Adrenal gland (tissue), 12 donors: ENCODE data around the gene NKTR. TPM values are rescaled to one million over a fixed set of nuclear protein-coding genes. Genes with fewer than 3 reads are reported as not detected.

Experiments used
- DNase-seq, 7 donors: peaks; one replicate each; pipeline ENCODE4 v3.0.0-alpha.2; 2019 to 2020
- H3K27ac ChIP-seq, 5 donors: fragments of 200-600 bp; sonication (generic) in 4 of 5; 1 replicate in 3 of 5; 2 replicates in 2 of 5; pipeline versions ENCODE4 v1.5.1 to v1.8.0; 2016 to 2020; ENCODE audit warnings: mild to moderate bottlenecking in 1 of 5
- H3K27me3 ChIP-seq: fragments of 200-600 bp; 2 replicates; pipeline ENCODE4 v1.8.0; 2021
- H3K36me3 ChIP-seq, 2 donors: fragments of 200-600 bp; replicated peaks in 1 of 2; 1 replicate in 1 of 2; 2 replicates in 1 of 2; pipeline versions ENCODE4 v1.5.1 to v1.8.0; 2018 to 2022
- H3K4me1 ChIP-seq, 2 donors: fragments of 200-600 bp; replicated peaks in 1 of 2; 1 replicate in 1 of 2; 2 replicates in 1 of 2; pipeline versions ENCODE4 v1.5.1 to v1.8.0; 2018 to 2021
- H3K4me3 ChIP-seq, 4 donors: fragments of 200-600 bp; sonication (generic) in 3 of 4; one replicate each; pipeline ENCODE4 v1.5.1; 2016 to 2018
- H3K9me3 ChIP-seq, 3 donors: fragments of 200-600 bp; sonication (generic) in 1 of 3; replicated peaks in 1 of 3; 1 replicate in 2 of 3; 2 replicates in 1 of 3; pipeline versions ENCODE4 v1.5.1 to v1.8.0; 2016 to 2021
- POLR2A ChIP-seq, 2 donors: fragments of 450-650 bp; IDR thresholded peaks; one replicate each; pipeline ENCODE4 v1.6.1; 2017; ENCODE audit warnings: antibody characterized with exemption in 2 of 2, mild to moderate bottlenecking in 2 of 2, moderate library complexity in 1 of 2
- WGBS, 4 donors: extraction: QIAGEN DNeasy Blood & Tissue Kit in 2 of 4; methylation state at CpG; one replicate each; pipeline versions ENCODE4 v1.1.5 to v1.1.7; 2013 to 2017; 5-methylcytosine and 5-hydroxymethylcytosine counted together
- intact Hi-C, 2 donors: fragments of 100-400 bp; cut with DNase I; formaldehyde crosslinking; loops; one replicate each; pipeline versions ENCODE4 v1.14.1 to v1.15.0; 2022 to 2023
- polyA plus RNA-seq, 3 donors: library from polyadenylated mRNA; stranded (reverse); fragments of 200-250 nt in 2 of 3; fragments of 350-450 nt in 1 of 3; fragmentation: Illumina TruSeq in 1 of 3; extraction: RNeasy Lipid Tissue Mini Kit (QIAGEN cat#74804) in 1 of 3; gene quantifications; one replicate each; pipeline ENCODE4 v1.2.3, GENCODE V29; 2013 to 2014
- total RNA-seq, 9 donors: library from RNA; depleted of rRNA in 4 of 9; stranded (reverse); fragments of >200 nt in 4 of 9; fragments of 120-200 nt in 1 of 9; fragmentation: NEBNext Ultra II Directional in 1 of 9; extraction: Animal tissue kit (Norgen Biotek cat#: 25700) in 1 of 9; gene quantifications; one replicate each; pipeline versions ENCODE4 v1.1.0 to v1.2.4, GENCODE V29; 2013 to 2023
- TF ChIP-seq, protein P1 (sequence below), 6 experiments: fragments of 450-650 bp in 4 of 6; fragments of 200-600 bp in 2 of 6; sonication (generic) in 1 of 6; IDR thresholded peaks; 1 replicate in 5 of 6; 2 replicates in 1 of 6; pipeline versions ENCODE4 v1.5.1 to v1.8.0; 2016 to 2021; ENCODE audit warnings: antibody characterized with exemption in 6 of 6, mild to moderate bottlenecking in 2 of 6, moderate library complexity in 1 of 6
- donor health status: healthy with polysubstance abuse.
- donor health status: Bipolar disorder and iron deficiency.
- donor health status: DM: yes; HTN: yes; CAD: no.
- donor health status: DM: no; HTN: no; CAD: no.
- donor health status: DM: no; HTN: no; CAD: no.
- donor health status: DM: yes; HTN: yes; CAD: no.

The NKTR gene
- total and polyA plus RNA-seq, 12 donors = 12.7 to 114 (median 50.7) TPM

DNA sequence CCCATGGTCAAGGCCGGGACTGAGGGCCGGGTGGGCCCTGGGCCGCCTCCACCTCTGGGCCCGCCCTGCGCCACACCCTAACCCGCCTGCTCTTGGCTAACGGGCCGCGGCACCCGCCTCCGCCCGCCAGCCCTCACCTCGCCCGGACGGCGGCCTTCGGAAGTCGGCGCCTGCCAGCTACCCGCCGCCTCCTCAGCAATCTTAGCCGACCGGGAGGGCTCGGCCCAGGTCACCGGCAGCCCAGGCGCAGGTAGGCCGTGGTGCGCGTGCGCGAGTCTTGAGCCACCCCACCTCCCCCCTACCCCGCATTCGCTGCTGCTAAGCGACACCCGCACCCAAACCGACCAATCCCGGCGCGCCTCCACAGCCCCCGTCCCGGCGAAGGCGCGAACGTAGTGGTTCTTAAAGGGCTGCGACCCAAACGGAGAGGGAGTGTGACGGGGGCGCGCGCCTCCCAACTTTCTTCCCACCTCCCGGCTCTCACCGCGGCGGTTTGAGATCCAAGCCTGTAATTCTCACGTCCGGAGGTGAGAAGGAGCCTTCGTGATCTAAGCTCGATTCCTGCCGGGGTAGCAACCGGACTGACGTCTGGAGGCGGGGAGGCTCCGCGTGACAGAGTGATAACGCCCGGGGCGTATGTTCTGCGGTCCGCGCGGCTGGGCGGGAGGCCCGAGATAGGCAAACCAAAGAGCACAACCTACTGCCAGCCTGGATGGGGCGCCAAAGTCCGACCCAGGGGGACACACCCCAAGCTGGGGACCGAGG lies 18.6 kb upstream of the NKTR start, which contains the start of gene SEC22C:
Gene SEC22C, minus strand, starts transcription at position 259 of the 765 bp plus-strand sequence. CDS start 12,921 bp downstream, outside the sequence.
- whole genome bisulfite sequencing, 4 donors = 0% methylated on average over 1 to 77 of the region's 77 CpGs
- no peaks in the 10 kb centered on the region for H3K27me3 ChIP-seq
- peak within 1 kb of the TSS; percentile 23 to 89 (median 67) for H3K4me3 ChIP-seq
- peak within 1 kb of the TSS; percentile 4 to 93 (median 75) for H3K27ac ChIP-seq
- intact Hi-C loops = loop anchor here in 1 of 2 donors (10.0 kb wide), 1 partner anchor 163 kb away; no protein-coding TSS in a partner anchor
- peak; percentile 96 to 98 (median 97) for DNase-seq
- no peaks in the 10 kb centered on the region for H3K9me3 ChIP-seq
- no peaks in the 10 kb centered on the region for H3K36me3 ChIP-seq
- TF ChIP-seq POLR2A (IDR thresholded peaks at IDR 0.05) = peak; percentile 55 to 87
- TF ChIP-seq, protein P1, sequence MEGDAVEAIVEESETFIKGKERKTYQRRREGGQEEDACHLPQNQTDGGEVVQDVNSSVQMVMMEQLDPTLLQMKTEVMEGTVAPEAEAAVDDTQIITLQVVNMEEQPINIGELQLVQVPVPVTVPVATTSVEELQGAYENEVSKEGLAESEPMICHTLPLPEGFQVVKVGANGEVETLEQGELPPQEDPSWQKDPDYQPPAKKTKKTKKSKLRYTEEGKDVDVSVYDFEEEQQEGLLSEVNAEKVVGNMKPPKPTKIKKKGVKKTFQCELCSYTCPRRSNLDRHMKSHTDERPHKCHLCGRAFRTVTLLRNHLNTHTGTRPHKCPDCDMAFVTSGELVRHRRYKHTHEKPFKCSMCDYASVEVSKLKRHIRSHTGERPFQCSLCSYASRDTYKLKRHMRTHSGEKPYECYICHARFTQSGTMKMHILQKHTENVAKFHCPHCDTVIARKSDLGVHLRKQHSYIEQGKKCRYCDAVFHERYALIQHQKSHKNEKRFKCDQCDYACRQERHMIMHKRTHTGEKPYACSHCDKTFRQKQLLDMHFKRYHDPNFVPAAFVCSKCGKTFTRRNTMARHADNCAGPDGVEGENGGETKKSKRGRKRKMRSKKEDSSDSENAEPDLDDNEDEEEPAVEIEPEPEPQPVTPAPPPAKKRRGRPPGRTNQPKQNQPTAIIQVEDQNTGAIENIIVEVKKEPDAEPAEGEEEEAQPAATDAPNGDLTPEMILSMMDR (IDR thresholded peaks at IDR 0.05) = peak in 3 of 6 experiments; percentile 10 to 27 (median 17)
- peaks cover 0 to 17% of the 10 kb centered on the region in 2 donors for H3K4me1 ChIP-seq

DNA sequence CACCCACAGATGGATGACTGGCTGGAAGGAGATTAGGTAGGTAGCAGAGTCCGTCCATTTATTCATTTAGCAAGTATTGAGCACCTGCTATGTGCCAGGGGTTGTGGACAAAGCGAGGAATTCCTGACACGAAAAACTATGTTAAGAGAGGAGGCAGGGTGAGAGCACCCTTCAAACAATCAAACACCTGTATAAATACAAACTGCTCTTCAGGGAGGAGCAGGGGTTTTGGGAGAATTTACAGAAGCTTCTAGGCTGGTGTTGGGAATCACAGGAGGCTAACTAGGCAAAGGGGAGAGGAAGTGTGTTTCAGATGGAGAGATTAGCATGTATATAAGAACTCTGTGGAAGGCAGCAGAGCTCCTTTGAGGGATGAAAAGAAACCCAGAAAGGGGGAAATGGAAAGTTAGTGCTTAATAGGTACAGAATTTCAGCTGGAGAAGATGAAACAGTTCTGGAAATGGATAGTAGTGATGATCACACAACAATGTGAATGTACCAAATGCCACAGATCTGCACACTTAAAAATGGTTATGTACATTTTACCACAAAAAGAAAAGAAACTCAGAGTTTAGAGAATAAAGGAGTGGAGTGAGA lies 17.9 kb upstream of the NKTR start:
- Histone ChIP-seq H3K9me3 (no peaks in the 10 kb centered on the region), H3K4me3 (peak overlapping the region; percentile 13 to 89 (median 67)), H3K27me3 (no peaks in the 10 kb centered on the region), H3K4me1 (peaks cover 0 to 17% of the 10 kb centered on the region in 2 donors), H3K27ac (peak overlapping the region in 4 of 5 donors; percentile 58 to 93 (median 84)), H3K36me3 (no peaks in the 10 kb centered on the region)
- TF ChIP-seq, protein P1 (IDR thresholded peaks at IDR 0.05) = peak in 1 of 6 experiments; percentile 15
- TF ChIP-seq POLR2A (IDR thresholded peaks at IDR 0.05) = no peak
- 0 to 6% (median 0%) methylated on average over 3 of the region's 3 CpGs for WGBS, 4 donors
- no peak for DNase-seq
- intact Hi-C loops = loop anchor here in 1 of 2 donors (10.0 kb wide), 1 partner anchor 162 kb away; no protein-coding TSS in a partner anchor

DNA sequence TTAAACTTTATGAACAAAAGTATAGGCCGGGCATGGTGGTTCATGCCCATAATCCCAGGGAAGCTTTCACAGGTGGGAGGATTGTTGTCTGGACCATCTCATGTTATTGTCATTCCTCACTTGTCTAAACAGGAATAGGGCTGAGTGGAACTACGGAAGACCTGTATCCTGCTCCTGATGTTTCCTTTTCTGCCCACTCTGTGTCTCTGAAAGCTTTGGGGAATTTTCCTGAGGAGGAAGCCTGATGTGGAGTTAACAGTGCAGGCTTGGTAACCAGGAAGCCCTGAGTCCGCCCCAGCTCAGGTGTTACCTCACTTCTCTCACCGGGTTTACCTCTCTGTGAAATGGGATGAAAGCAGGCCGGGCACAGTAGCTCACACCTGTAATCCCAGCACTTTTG lies 11.9 kb upstream of the NKTR start:
- Histone ChIP-seq H3K27me3 (no peaks in the 10 kb centered on the region), H3K9me3 (no peaks in the 10 kb centered on the region), H3K27ac (no peak overlapping the region), H3K4me1 (peaks cover 5 to 15% of the 10 kb centered on the region in 2 donors), H3K36me3 (no peaks in the 10 kb centered on the region), H3K4me3 (no peak overlapping the region)
- intact Hi-C loops = loop anchor here in 1 of 2 donors (10.0 kb wide), 1 partner anchor 156 kb away; no protein-coding TSS in a partner anchor
- WGBS, 4 donors = 77 to 84% (median 81%) methylated on average over 5 of the region's 5 CpGs
- TF ChIP-seq, protein P1 (IDR thresholded peaks at IDR 0.05) = no peak
- TF ChIP-seq POLR2A (IDR thresholded peaks at IDR 0.05) = no peak
- peak in 1 of 7 donors; percentile 51 for DNase-seq
